ENCODE measurements around the gene AP1S2. TPM values are rescaled to one million over a fixed set of nuclear protein-coding genes. Genes with fewer than 3 reads are reported as not detected.

Gene AP1S2
- total and polyA plus RNA-seq, 2 of the 8 experiments (the other 6 are each of a cell fraction or from before 2014, with no cell fraction given) = 88.2 to 237 TPM

DNA sequence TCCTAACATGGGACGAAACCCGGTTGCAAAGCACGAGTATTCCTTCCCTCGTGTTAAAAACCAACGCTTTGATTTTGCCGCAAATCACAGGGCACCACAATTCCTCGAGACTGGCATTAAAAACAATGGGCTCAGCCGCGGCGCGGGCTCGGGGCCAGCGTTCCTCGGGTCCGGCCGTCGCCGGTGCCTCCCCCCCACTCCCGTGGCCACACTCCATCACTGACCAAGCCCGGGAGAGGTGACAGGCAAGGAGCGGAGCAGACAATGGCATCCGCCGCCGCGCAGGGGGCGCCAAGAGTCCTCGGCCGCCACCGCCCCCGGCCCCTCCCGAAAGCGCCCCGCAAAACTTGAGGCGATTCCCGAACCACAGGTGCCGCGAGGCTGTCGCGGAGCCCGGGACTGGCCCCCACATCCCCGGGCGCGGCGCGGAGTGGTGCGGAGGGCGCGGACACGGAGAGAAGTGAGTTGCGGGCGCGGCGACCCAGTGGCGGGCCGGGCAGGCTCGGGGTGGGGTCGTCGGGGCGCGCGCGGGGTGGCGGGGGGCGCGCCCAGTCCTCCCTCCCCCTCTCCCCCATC, 445 bp downstream of the AP1S2 start (continued):
- TF ChIP-seq, protein P1, sequence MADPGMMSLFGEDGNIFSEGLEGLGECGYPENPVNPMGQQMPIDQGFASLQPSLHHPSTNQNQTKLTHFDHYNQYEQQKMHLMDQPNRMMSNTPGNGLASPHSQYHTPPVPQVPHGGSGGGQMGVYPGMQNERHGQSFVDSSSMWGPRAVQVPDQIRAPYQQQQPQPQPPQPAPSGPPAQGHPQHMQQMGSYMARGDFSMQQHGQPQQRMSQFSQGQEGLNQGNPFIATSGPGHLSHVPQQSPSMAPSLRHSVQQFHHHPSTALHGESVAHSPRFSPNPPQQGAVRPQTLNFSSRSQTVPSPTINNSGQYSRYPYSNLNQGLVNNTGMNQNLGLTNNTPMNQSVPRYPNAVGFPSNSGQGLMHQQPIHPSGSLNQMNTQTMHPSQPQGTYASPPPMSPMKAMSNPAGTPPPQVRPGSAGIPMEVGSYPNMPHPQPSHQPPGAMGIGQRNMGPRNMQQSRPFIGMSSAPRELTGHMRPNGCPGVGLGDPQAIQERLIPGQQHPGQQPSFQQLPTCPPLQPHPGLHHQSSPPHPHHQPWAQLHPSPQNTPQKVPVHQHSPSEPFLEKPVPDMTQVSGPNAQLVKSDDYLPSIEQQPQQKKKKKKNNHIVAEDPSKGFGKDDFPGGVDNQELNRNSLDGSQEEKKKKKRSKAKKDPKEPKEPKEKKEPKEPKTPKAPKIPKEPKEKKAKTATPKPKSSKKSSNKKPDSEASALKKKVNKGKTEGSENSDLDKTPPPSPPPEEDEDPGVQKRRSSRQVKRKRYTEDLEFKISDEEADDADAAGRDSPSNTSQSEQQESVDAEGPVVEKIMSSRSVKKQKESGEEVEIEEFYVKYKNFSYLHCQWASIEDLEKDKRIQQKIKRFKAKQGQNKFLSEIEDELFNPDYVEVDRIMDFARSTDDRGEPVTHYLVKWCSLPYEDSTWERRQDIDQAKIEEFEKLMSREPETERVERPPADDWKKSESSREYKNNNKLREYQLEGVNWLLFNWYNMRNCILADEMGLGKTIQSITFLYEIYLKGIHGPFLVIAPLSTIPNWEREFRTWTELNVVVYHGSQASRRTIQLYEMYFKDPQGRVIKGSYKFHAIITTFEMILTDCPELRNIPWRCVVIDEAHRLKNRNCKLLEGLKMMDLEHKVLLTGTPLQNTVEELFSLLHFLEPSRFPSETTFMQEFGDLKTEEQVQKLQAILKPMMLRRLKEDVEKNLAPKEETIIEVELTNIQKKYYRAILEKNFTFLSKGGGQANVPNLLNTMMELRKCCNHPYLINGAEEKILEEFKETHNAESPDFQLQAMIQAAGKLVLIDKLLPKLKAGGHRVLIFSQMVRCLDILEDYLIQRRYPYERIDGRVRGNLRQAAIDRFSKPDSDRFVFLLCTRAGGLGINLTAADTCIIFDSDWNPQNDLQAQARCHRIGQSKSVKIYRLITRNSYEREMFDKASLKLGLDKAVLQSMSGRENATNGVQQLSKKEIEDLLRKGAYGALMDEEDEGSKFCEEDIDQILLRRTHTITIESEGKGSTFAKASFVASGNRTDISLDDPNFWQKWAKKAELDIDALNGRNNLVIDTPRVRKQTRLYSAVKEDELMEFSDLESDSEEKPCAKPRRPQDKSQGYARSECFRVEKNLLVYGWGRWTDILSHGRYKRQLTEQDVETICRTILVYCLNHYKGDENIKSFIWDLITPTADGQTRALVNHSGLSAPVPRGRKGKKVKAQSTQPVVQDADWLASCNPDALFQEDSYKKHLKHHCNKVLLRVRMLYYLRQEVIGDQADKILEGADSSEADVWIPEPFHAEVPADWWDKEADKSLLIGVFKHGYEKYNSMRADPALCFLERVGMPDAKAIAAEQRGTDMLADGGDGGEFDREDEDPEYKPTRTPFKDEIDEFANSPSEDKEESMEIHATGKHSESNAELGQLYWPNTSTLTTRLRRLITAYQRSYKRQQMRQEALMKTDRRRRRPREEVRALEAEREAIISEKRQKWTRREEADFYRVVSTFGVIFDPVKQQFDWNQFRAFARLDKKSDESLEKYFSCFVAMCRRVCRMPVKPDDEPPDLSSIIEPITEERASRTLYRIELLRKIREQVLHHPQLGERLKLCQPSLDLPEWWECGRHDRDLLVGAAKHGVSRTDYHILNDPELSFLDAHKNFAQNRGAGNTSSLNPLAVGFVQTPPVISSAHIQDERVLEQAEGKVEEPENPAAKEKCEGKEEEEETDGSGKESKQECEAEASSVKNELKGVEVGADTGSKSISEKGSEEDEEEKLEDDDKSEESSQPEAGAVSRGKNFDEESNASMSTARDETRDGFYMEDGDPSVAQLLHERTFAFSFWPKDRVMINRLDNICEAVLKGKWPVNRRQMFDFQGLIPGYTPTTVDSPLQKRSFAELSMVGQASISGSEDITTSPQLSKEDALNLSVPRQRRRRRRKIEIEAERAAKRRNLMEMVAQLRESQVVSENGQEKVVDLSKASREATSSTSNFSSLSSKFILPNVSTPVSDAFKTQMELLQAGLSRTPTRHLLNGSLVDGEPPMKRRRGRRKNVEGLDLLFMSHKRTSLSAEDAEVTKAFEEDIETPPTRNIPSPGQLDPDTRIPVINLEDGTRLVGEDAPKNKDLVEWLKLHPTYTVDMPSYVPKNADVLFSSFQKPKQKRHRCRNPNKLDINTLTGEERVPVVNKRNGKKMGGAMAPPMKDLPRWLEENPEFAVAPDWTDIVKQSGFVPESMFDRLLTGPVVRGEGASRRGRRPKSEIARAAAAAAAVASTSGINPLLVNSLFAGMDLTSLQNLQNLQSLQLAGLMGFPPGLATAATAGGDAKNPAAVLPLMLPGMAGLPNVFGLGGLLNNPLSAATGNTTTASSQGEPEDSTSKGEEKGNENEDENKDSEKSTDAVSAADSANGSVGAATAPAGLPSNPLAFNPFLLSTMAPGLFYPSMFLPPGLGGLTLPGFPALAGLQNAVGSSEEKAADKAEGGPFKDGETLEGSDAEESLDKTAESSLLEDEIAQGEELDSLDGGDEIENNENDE (IDR thresholded peaks at IDR 0.05; ENCODE audit: insufficient replicate concordance, low read length) = no peak
- TF ChIP-seq KDM5A (IDR thresholded peaks at IDR 0.05; ENCODE audit: low read length) (no peak), KDM4A (IDR thresholded peaks at IDR 0.05; ENCODE audit: low read depth, low read length, severe bottlenecking) (no peak), JUND (IDR thresholded peaks at IDR 0.05; ENCODE audit: low read length) (no peak), POU5F1 (IDR thresholded peaks at IDR 0.05; ENCODE audit: low read depth, low read length) (no peak), SP4 (IDR thresholded peaks at IDR 0.05; ENCODE audit: low read length) (no peak), CEBPB (IDR thresholded peaks at IDR 0.05; ENCODE audit: low read depth, low read length) (no peak)
